ENCODE data around the gene WWOX. TPM values are rescaled to one million over a fixed set of nuclear protein-coding genes. Genes with fewer than 3 reads are reported as not detected.

The WWOX gene
- total RNA-seq, 1 donor from 2014 or later = 7.3 TPM

DNA sequence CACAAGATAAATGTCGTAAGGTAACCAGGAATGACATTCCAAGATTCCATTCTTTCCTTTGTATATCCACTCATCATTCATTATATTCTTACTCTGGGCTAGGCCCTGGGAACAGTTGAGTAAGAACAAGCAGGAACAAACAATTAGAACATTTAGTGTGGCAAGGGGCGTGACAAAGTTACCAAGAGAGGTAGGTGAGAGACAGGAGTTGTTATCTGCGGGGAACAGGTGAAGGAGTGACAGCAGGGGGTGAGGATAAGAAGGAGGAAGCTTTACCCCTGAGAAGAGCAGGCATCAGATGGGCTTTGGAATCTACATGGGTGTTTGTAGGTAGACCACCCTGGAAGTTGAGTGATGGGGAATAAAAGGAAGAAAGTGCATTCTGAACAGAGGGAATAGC lies 568.9 kb downstream of the WWOX start:
- H4K20me1 ChIP-seq (ENCODE audit: insufficient read depth, low read length) = no peaks in the 10 kb centered on the region
- H3K36me3 ChIP-seq (ENCODE audit: insufficient read depth, low read length) = no peaks in the 10 kb centered on the region
- no peaks in the 10 kb centered on the region for H3K9me3 Mint-ChIP-seq (ENCODE audit: unreplicated experiment)
- no peaks in the 10 kb centered on the region for H3K4me1 Mint-ChIP-seq (ENCODE audit: low read depth, unreplicated experiment)
- no peaks in the 10 kb centered on the region for H3K4me1 ChIP-seq (ENCODE audit: insufficient read depth, low read length)
- H3K27ac ChIP-seq (ENCODE audit: low read depth, low read length) = no peak overlapping the region
- H3K4me2 ChIP-seq (ENCODE audit: low read length) = no peak overlapping the region
- no peak overlapping the region for H3K4me3 Mint-ChIP-seq (ENCODE audit: unreplicated experiment)
- H3K4me3 ChIP-seq (ENCODE audit: insufficient read depth, low read depth, low read length) = no peak overlapping the region
- FAIRE-seq = no peak
- TF ChIP-seq EZH2 (IDR thresholded peaks at IDR 0.05; ENCODE audit: insufficient read depth, low read length) = no peak
- TF ChIP-seq, protein P1, sequence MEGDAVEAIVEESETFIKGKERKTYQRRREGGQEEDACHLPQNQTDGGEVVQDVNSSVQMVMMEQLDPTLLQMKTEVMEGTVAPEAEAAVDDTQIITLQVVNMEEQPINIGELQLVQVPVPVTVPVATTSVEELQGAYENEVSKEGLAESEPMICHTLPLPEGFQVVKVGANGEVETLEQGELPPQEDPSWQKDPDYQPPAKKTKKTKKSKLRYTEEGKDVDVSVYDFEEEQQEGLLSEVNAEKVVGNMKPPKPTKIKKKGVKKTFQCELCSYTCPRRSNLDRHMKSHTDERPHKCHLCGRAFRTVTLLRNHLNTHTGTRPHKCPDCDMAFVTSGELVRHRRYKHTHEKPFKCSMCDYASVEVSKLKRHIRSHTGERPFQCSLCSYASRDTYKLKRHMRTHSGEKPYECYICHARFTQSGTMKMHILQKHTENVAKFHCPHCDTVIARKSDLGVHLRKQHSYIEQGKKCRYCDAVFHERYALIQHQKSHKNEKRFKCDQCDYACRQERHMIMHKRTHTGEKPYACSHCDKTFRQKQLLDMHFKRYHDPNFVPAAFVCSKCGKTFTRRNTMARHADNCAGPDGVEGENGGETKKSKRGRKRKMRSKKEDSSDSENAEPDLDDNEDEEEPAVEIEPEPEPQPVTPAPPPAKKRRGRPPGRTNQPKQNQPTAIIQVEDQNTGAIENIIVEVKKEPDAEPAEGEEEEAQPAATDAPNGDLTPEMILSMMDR (IDR thresholded peaks at IDR 0.05; ENCODE audit: insufficient read depth, low read depth, low read length) = no peak
- no peaks in the 10 kb centered on the region for H3K9me3 ChIP-seq (ENCODE audit: insufficient read depth, low read depth, low read length)
- H2AFZ ChIP-seq (ENCODE audit: low read depth, low read length) = no peak overlapping the region
- no peak overlapping the region for H3K27ac Mint-ChIP-seq (ENCODE audit: unreplicated experiment)
- no peak overlapping the region for H3K9ac ChIP-seq (ENCODE audit: low read length)
- peaks cover 4% of the 10 kb centered on the region for H3K27me3 Mint-ChIP-seq (ENCODE audit: low read depth, unreplicated experiment)
- H3K36me3 Mint-ChIP-seq (ENCODE audit: low read depth, unreplicated experiment) = no peaks in the 10 kb centered on the region
- no peaks in the 10 kb centered on the region for H3K79me2 ChIP-seq (ENCODE audit: insufficient read depth, low read length)
- H3K27me3 ChIP-seq (ENCODE audit: insufficient read depth, low read length) = peaks cover 2% of the 10 kb centered on the region
- DNase-seq (ENCODE audit: low read depth) = no peak

DNA sequence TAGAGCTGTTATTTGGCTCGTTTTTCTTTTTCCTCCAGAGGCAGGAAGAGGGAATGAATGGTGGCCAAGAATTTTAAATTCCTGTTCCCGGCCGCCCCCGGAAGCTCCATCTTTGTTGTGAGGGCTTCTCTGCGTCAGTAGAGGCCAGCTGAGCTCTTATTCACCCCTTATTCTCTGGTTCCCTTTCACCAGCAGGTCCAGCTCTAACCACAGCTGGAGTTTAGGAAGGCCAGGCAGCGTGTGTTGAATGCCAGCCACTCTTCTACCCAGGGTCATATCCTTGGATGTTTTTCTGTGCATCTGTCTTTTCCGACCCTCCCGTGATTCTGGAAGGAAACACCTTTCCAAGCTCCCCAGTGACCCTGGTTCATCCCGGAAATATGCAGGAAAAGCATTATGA lies 570.5 kb downstream of the WWOX start:
- Histone ChIP-seq H3K9ac (ENCODE audit: low read length) (no peak overlapping the region), H3K27ac (ENCODE audit: low read depth, low read length) (no peak overlapping the region), H3K4me1 (ENCODE audit: insufficient read depth, low read length) (no peaks in the 10 kb centered on the region), H3K27me3 (ENCODE audit: insufficient read depth, low read length) (no peaks in the 10 kb centered on the region), H3K36me3 (ENCODE audit: insufficient read depth, low read length) (no peaks in the 10 kb centered on the region), H3K4me2 (ENCODE audit: low read length) (peak overlapping the region; percentile 8), H4K20me1 (ENCODE audit: insufficient read depth, low read length) (no peaks in the 10 kb centered on the region), H3K9me3 (ENCODE audit: insufficient read depth, low read depth, low read length) (no peaks in the 10 kb centered on the region), H3K4me3 (ENCODE audit: insufficient read depth, low read depth, low read length) (no peak overlapping the region), H3K79me2 (ENCODE audit: insufficient read depth, low read length) (no peaks in the 10 kb centered on the region), H2AFZ (ENCODE audit: low read depth, low read length) (peak overlapping the region; percentile 6)
- no peaks in the 10 kb centered on the region for H3K36me3 Mint-ChIP-seq (ENCODE audit: low read depth, unreplicated experiment)
- FAIRE-seq = no peak
- no peak overlapping the region for H3K4me3 Mint-ChIP-seq (ENCODE audit: unreplicated experiment)
- no peaks in the 10 kb centered on the region for H3K9me3 Mint-ChIP-seq (ENCODE audit: unreplicated experiment)
- H3K27ac Mint-ChIP-seq (ENCODE audit: unreplicated experiment) = no peak overlapping the region
- no peaks in the 10 kb centered on the region for H3K4me1 Mint-ChIP-seq (ENCODE audit: low read depth, unreplicated experiment)
- DNase-seq (ENCODE audit: low read depth) = peak; percentile 73
- TF ChIP-seq, protein P1 (IDR thresholded peaks at IDR 0.05; ENCODE audit: insufficient read depth, low read depth, low read length) = no peak
- no peak for TF ChIP-seq EZH2 (IDR thresholded peaks at IDR 0.05; ENCODE audit: insufficient read depth, low read length)
- H3K27me3 Mint-ChIP-seq (ENCODE audit: low read depth, unreplicated experiment) = peaks cover 4% of the 10 kb centered on the region

DNA sequence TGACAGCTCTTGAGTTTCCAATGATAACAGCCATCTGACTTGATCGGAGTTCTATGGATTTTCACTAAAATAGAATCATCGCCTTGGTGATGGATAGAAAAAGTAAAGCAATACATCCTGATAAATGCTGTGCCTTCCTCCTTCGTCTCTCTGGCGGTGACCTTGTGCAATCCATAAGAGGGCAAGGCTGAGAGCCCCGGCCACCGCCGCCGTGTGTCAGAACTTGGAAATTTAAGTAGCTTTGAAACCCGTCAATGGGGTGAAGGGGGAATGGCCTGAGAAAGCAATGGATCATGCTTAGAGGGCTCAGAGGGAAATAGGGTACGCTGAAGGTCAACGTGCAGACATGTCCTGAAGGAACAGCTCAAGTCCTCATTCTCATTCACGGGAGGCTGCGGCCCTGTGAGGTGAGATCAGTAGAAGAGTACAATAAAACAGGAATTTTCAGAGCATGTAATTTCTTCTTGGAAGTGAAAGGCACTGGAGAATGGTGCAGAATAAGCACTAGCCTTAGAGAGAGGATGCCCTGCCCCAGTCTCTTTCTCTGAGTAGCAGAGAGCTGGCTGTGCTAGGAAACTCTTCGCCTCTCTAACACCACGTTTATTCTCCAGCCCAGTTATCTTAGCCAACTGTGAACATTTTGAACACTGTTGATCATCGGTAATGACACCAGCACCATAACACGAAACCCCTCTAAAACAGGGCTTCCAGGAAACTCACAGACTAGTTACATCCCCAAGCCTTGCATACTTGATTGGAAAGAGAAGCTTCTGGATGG lies 573.5 kb downstream of the WWOX start:
- Histone ChIP-seq H3K4me2 (ENCODE audit: low read length) (no peak overlapping the region), H3K27me3 (ENCODE audit: insufficient read depth, low read length) (no peaks in the 10 kb centered on the region), H4K20me1 (ENCODE audit: insufficient read depth, low read length) (no peaks in the 10 kb centered on the region), H2AFZ (ENCODE audit: low read depth, low read length) (no peak overlapping the region), H3K27ac (ENCODE audit: low read depth, low read length) (no peak overlapping the region), H3K9me3 (ENCODE audit: insufficient read depth, low read depth, low read length) (no peaks in the 10 kb centered on the region), H3K36me3 (ENCODE audit: insufficient read depth, low read length) (no peaks in the 10 kb centered on the region), H3K4me1 (ENCODE audit: insufficient read depth, low read length) (no peaks in the 10 kb centered on the region), H3K79me2 (ENCODE audit: insufficient read depth, low read length) (no peaks in the 10 kb centered on the region), H3K9ac (ENCODE audit: low read length) (no peak overlapping the region), H3K4me3 (ENCODE audit: insufficient read depth, low read depth, low read length) (no peak overlapping the region)
- H3K27me3 Mint-ChIP-seq (ENCODE audit: low read depth, unreplicated experiment) = peaks cover 4% of the 10 kb centered on the region
- H3K4me1 Mint-ChIP-seq (ENCODE audit: low read depth, unreplicated experiment) = no peaks in the 10 kb centered on the region
- TF ChIP-seq EZH2 (IDR thresholded peaks at IDR 0.05; ENCODE audit: insufficient read depth, low read length) = no peak
- TF ChIP-seq, protein P1 (IDR thresholded peaks at IDR 0.05; ENCODE audit: insufficient read depth, low read depth, low read length) = no peak
- no peak overlapping the region for H3K27ac Mint-ChIP-seq (ENCODE audit: unreplicated experiment)
- no peak for FAIRE-seq
- H3K4me3 Mint-ChIP-seq (ENCODE audit: unreplicated experiment) = no peak overlapping the region
- H3K36me3 Mint-ChIP-seq (ENCODE audit: low read depth, unreplicated experiment) = no peaks in the 10 kb centered on the region
- no peak for DNase-seq (ENCODE audit: low read depth)
- H3K9me3 Mint-ChIP-seq (ENCODE audit: unreplicated experiment) = no peaks in the 10 kb centered on the region
